Smooth muscle cell (in vitro differentiated cells): ENCODE measurements around the gene SARS1. TPM values are rescaled to one million over a fixed set of nuclear protein-coding genes. Genes with fewer than 3 reads are reported as not detected.

Source experiments
- DNase-seq: peaks from one replicate; lab custom pipeline; 2025; ENCODE audit not compliant: unreplicated experiment; lab: John Stamatoyannopoulos, UW
- H2AFZ ChIP-seq: fragments of 200-600 bp; sonication (generic); 2 replicates; pipeline ENCODE4 v1.6.0; 2016; ENCODE audit warnings: antibody characterized with exemption, low read depth, mild to moderate bottlenecking
- H3F3A ChIP-seq: fragments of 200-600 bp; sonication (generic); 2 replicates; pipeline ENCODE4 v1.6.0; 2017; ENCODE audit warnings: antibody characterized with exemption, low read depth
- H3K27ac ChIP-seq: fragments of 200-600 bp; sonication (generic); 2 replicates; pipeline ENCODE4 v1.5.1; 2016; ENCODE audit warnings: low read depth, mild to moderate bottlenecking
- H3K27me3 ChIP-seq: fragments of 200-600 bp; sonication (generic); 2 replicates; pipeline ENCODE4 v1.6.1; 2016; ENCODE audit warnings: low read depth, mild to moderate bottlenecking
- H3K36me3 ChIP-seq: fragments of 200-600 bp; sonication (generic); 2 replicates; pipeline ENCODE4 v1.5.1; 2016; ENCODE audit warnings: low read depth
- H3K4me1 ChIP-seq: fragments of 200-600 bp; sonication (generic); 2 replicates; pipeline ENCODE4 v1.5.1; 2016; ENCODE audit warnings: low read depth
- H3K4me2 ChIP-seq: fragments of 200-600 bp; sonication (generic); 2 replicates; pipeline ENCODE4 v1.6.0; 2016; ENCODE audit warnings: mild to moderate bottlenecking
- H3K4me3 ChIP-seq: fragments of 200-600 bp; sonication (generic); 2 replicates; pipeline ENCODE4 v1.5.1; 2016; ENCODE audit warnings: mild to moderate bottlenecking
- H3K79me2 ChIP-seq: fragments of 200-600 bp; sonication (generic); 2 replicates; pipeline ENCODE4 v1.6.0; 2016; ENCODE audit warnings: low read depth, mild to moderate bottlenecking
- H3K9ac ChIP-seq: fragments of 200-600 bp; sonication (generic); 2 replicates; pipeline ENCODE4 v1.6.0; 2016; ENCODE audit warnings: low read depth
- H3K9me3 ChIP-seq: fragments of 200-600 bp; sonication (generic); replicated peaks from 2 replicates; pipeline ENCODE4 v1.5.1; 2016; ENCODE audit warnings: low read depth
- H4K20me1 ChIP-seq: fragments of 200-600 bp; sonication (generic); 2 replicates; pipeline ENCODE4 v1.6.0; 2016; ENCODE audit warnings: low read depth
- CTCF ChIP-seq: fragments of 200-600 bp; sonication (generic); IDR thresholded peaks from 2 replicates; pipeline ENCODE4 v1.5.1; 2017; ENCODE audit warnings: borderline replicate concordance, mild to moderate bottlenecking, antibody characterized with exemption; ENCODE audit not compliant: insufficient read depth, poor library complexity, severe bottlenecking
- WGBS: methylation state at CpG from one replicate; pipeline ENCODE4 v1.1.7; 2016; ENCODE audit warnings: low lambda C conversion rate; 5-methylcytosine and 5-hydroxymethylcytosine counted together
- polyA plus RNA-seq: library from polyadenylated mRNA; unstranded; fragments of >200 nt; fragmentation: Nextera tagmentation; extraction: Ambion mirVana; gene quantifications from 2 replicates; pipeline ENCODE4 v1.2.1, GENCODE V29; 2016
- total RNA-seq: library from RNA; depleted of rRNA; stranded (reverse); fragments of >200 nt; gene quantifications from 2 replicates; pipeline ENCODE4 v1.2.3, GENCODE V29; 2014

SARS1 gene
- total and polyA plus RNA-seq, 2 experiments from 2014 or later = 157 to 176 TPM

GRCh38 chr1:109201123-109201703, 12.5 kb upstream of the SARS1 start:
- H3K9me3 ChIP-seq = no peaks in the 10 kb centered on the region
- H4K20me1 ChIP-seq = no peaks in the 10 kb centered on the region
- no peak overlapping the region for H3K4me3 ChIP-seq
- H3K4me1 ChIP-seq = peaks cover 13% of the 10 kb centered on the region
- peak overlapping the region; percentile 69 for H3K27ac ChIP-seq
- TF ChIP-seq CTCF = peak; percentile 76
- H3K9ac ChIP-seq = no peak overlapping the region
- no peaks in the 10 kb centered on the region for H3K79me2 ChIP-seq
- peaks cover 13% of the 10 kb centered on the region for H3F3A ChIP-seq
- H2AFZ ChIP-seq = no peak overlapping the region
- no peaks in the 10 kb centered on the region for H3K27me3 ChIP-seq
- H3K4me2 ChIP-seq = no peak overlapping the region
- DNase-seq = no peak
- H3K36me3 ChIP-seq = no peaks in the 10 kb centered on the region
- WGBS = 42% methylated on average over 2 of the region's 2 CpGs

GRCh38 chr1:109204484-109204883, 9.2 kb upstream of the SARS1 start:
- H3K9ac ChIP-seq = no peak overlapping the region
- H3K27ac ChIP-seq = no peak overlapping the region
- no peak for TF ChIP-seq CTCF
- H3K4me3 ChIP-seq = no peak overlapping the region
- H3K4me2 ChIP-seq = no peak overlapping the region
- H3K36me3 ChIP-seq = no peaks in the 10 kb centered on the region
- H3K27me3 ChIP-seq = no peaks in the 10 kb centered on the region
- H2AFZ ChIP-seq = no peak overlapping the region
- H3F3A ChIP-seq = no peaks in the 10 kb centered on the region
- no peaks in the 10 kb centered on the region for H3K9me3 ChIP-seq
- no peaks in the 10 kb centered on the region for H4K20me1 ChIP-seq
- no peak for DNase-seq
- peaks cover 3% of the 10 kb centered on the region for H3K4me1 ChIP-seq
- 87% methylated on average over 5 of the region's 5 CpGs for WGBS
- no peaks in the 10 kb centered on the region for H3K79me2 ChIP-seq

DNA sequence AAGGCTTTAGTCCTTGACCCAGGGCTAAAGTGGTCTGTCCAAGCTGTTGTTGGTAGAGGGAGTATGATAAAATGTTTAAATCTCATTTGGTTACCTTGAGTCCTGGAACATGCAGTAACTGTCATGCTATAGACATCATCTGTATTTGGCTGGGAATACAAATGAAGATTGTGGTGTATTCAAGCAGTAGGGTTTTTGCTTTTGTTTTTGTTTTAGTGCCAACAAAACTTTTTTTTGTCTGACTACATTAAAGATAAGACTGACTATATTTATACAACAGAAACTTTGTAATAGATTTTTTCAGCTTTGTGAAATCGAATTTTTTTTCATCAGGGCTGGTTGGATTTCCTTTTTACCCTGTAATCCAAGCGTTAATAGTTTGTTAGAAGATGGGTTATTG, 7.4 kb upstream of the SARS1 start:
- no peak overlapping the region for H3K9ac ChIP-seq
- TF ChIP-seq CTCF = no peak
- H3K4me3 ChIP-seq = no peak overlapping the region
- H3K36me3 ChIP-seq = no peaks in the 10 kb centered on the region
- no peaks in the 10 kb centered on the region for H3K9me3 ChIP-seq
- H3F3A ChIP-seq = no peaks in the 10 kb centered on the region
- 80% methylated on average over 2 of the region's 2 CpGs for WGBS
- no peak for DNase-seq
- no peak overlapping the region for H2AFZ ChIP-seq
- H3K4me2 ChIP-seq = no peak overlapping the region
- H3K27ac ChIP-seq = no peak overlapping the region
- H3K27me3 ChIP-seq = no peaks in the 10 kb centered on the region
- no peaks in the 10 kb centered on the region for H3K79me2 ChIP-seq
- peaks cover 2% of the 10 kb centered on the region for H3K4me1 ChIP-seq
- no peaks in the 10 kb centered on the region for H4K20me1 ChIP-seq

- Histone ChIP-seq H3K36me3 (no peaks in the 10 kb centered on the region), H3K27ac (no peak overlapping the region), H3K79me2 (no peaks in the 10 kb centered on the region), H3K9ac (no peak overlapping the region), H3K4me2 (no peak overlapping the region), H3F3A (no peaks in the 10 kb centered on the region), H3K9me3 (no peaks in the 10 kb centered on the region), H2AFZ (no peak overlapping the region), H3K4me1 (no peaks in the 10 kb centered on the region), H3K27me3 (no peaks in the 10 kb centered on the region), H4K20me1 (no peaks in the 10 kb centered on the region), H3K4me3 (no peak overlapping the region)
- no peak for DNase-seq
- no peak for TF ChIP-seq CTCF
- 88% methylated on average over 7 of the region's 7 CpGs for WGBS
These were observed 6.1 kb upstream of the SARS1 start for GRCh38 chr1:109207467-109208103.
